HG03103 (cell line): ENCODE data around the gene CLDN6.
"Not testable (repeated sequence)": the region's sequence is repeated elsewhere in the genome, so short reads cannot be mapped to it uniquely, and the experiment has no call there.

Experiments used
- ATAC-seq: cut with Tn5 transposase; IDR thresholded peaks from one replicate; pipeline ENCODE4 v1.9.1; 2021; ENCODE audit warnings: low read depth; ENCODE audit not compliant: unreplicated experiment

The CLDN6 gene, protein sequence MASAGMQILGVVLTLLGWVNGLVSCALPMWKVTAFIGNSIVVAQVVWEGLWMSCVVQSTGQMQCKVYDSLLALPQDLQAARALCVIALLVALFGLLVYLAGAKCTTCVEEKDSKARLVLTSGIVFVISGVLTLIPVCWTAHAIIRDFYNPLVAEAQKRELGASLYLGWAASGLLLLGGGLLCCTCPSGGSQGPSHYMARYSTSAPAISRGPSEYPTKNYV

DNA sequence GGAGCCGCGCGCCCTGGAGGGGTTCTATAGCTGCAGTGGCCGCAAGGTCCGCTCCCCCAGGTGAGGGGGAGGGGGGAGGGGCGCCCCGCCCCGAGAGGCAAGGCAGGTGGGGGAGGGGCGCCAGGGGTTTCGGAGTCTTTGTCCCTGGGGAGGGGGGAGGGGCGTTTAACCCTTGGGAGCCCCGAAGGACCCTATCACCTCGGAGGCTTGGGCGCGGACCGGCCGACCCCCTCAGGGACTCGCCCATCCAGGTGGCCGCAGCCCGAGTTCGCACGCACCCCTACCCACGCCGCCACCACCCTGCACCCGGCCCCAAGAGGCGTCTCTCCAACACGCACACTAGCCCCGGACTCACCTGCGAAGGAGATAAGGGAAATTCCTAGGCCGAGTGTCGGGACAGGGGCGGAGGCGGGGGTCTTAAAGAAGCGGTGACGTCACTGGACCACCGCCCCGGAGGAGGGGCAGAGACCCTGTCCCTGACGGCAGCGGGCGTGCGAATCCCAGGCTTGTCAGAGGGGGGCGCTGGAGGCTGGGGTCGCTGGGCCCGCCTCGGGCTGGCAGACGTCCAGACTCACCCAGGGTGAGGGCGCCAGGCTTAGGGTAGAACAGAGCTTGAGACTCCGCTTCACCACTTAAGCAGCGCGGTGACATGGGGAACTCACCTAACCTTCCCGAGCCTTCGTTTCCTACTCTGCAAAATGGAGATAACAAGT lies at the start of gene CLDN6:
TSS of gene CLDN6 (minus strand) at position 390 of the 713 bp plus-strand sequence. CDS start 2,162 bp downstream, outside the sequence.
- ATAC-seq = no peak

DNA sequence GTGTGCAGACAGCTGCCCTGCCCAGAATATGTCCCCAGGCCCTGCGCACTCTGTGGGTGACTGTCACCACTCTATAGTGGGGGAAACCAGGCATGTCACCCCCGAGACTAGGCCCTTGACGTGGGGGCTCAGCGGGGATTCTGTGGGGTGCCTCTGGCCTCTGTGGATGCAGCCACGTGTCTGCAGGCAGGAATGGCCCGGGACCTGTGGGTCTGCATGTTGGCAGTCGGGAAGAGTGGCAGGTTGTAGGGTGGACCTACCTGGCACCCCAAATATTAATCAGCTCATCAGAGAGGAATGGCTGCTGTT lies 48.4 kb upstream of the CLDN6 start:
- ATAC-seq = no peak

- no peak for ATAC-seq
Measured at GRCh38 chr16:3065742-3066439, 47.9 kb upstream of the CLDN6 start.

DNA sequence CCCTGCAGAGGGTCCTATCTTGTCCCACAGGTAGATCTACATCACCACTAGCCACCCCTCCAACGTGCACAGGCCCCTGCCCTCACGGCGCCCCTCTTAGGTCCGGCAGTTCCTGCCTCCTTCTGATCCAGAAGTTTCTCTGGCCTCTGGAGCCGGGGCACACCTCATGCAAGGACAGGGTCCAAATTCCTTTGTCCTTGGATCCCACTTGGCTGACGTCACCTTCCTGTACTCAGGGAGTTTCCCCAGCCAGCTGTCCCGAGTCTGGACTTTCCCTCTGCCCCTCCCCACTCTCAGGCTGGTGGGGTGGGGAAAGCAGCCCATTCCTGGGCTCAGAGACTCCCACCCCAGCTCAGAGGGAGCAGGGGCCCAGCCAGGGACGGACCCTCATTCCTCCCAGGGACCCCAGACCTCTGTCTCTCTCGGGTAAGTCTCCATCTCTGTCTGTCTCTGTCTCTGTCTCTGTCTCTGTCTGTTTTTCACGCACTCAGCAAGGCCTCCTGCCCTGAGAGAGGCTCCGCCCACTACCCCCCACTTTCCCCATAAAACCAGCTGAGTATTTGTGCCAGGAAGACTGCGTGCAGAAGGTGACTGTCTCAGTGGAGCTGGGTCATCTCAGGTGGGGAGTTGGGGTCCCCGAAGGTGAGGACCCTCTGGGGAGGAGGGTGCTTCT lies 47.2 kb upstream of the CLDN6 start, which contains the start of gene IL32:
TSS of gene IL32 (plus strand) at position 572 of the 673 bp plus-strand sequence. CDS start 172 bp downstream, outside the sequence.
- no peak for ATAC-seq

DNA sequence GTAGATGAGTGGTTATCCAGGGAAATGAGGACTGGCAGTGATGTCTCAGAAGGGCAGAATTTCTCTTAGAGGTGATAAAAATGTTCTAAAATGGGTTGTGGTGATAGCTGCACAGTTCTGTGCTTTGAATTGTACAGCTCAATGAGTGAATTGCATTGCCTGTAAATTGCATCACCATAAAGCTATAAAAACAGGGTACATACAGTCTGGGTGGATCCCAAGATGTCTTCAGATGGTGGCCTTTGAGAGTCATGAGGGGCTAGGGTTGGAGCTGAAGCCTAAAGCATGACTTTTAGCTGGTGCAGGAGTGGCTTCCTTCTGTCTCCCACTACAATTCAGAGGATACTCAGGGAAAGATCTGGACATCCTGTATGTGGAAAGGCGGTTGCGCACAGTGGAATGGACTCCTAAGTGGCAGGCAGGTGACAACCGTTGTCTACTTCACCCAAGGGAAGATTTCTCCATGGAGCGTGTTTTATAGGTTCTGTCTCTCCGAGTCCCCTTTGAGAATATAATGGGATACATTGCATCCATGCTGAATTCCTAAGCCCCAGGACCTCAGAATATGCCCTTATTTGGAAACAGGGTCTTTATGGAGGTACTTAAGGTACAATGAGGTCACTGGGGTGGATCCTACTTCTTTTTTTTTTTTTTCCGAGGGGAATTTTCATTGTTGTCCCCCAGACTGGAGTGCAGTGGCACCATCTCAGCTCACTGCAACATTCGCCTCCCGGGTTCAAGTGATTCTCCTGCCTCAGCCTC lies 45.8 kb upstream of the CLDN6 start:
- ATAC-seq = no peak

DNA sequence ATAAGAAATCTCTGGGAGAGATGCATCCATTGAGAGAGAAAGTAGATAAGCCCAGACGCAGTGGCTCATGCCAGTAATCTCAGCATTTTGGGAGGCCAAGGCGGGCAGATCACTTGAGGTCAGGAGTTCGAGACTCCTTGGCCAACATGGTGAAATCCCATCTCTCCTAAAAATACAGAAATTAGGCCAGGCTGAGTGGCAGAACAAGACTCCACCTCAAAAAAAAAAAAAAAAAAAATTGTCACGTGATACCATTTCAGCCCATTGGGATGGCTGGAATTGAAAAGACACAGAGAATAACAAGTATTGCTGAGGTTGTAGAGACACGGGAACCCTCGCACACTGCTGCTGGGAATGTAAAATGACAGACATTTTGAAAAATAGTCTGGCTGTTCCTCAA lies 44.6 kb upstream of the CLDN6 start:
- ATAC-seq = no peak

DNA sequence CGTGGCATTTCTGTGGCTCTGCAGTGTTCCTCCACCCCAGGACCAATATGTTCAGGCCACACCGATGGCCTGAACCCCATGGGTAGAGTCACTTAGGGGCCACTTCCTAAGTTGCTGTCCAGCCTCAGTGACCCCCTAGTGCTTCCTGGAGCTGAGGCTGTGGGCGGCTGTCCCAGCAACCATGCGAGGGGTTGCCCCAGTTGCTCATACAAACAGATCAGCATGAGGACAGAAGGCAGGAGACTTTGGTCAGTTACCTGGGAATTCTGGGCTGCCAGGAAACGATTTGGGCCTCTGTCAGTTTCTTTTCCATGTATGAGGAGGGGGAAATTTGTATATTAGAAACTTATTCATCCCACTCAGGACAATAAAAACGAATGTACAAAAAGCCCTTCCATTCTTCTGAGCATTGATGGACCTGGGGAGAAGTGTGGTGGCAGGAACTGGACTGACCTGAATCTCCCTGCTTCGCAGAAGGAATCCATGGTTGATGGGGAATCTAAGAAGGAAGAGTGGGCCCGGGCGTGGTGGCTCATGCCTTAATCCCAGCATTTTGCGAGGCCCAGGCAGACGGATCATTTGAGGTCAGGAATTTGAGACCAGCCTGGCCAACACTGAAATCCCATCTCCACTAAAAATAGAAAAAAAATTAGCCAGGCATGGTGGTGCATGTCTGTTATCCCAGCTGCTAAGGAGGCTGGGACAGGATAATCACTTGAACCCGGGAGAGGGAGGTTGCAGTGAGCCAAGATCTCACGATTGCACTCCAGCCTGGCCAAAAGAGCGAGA lies 42.5 kb upstream of the CLDN6 start:
- no peak for ATAC-seq

GRCh38 chr16:3059723-3060242 lies 41.8 kb upstream of the CLDN6 start:
- ATAC-seq = no peak

- peak; percentile 72 for ATAC-seq
Measured at GRCh38 chr16:3059041-3059722, 41.2 kb upstream of the CLDN6 start.

GRCh38 chr16:3058139-3059030 lies 40.4 kb upstream of the CLDN6 start:
- ATAC-seq = no peak

GRCh38 chr16:3057181-3058138 lies 39.5 kb upstream of the CLDN6 start:
- ATAC-seq = no peak

DNA sequence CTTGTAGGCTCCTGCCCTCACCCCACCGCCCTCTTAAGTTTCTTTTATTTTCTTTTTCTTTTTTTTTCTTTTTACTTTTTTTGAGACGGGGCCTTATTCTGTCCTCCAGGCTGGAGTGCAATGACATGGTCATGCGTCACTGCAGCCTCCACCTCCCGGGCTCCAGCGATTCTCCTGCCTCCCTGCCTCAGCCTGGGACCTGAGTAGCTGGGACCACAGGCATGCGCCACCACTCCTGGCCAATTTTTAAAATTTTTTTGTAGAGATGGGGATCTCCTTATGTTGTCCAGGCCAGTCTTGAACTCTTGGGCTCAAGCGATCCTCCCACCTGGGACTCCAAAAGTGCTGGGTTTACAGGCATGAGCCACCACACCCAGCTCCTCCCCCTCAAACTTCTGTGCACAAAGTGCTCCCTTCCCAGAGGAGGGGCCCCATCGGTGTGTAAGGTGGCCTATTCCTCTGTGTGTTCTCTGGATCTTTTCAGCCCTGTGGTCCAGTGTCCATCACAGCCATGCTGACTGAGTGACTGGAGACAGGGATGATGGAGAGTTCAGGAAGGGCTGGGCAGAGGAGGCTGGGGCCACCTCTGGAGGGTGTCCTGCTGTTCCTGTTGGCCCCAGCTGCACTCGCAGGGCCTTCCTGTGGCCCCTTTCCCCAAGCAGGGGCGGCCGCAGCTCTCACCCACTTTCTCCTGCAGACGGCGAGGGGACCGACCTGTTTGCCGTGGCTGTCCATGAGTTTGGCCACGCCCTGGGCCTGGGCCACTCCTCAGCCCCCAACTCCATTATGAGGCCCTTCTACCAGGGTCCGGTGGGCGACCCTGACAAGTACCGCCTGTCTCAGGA lies 38.6 kb upstream of the CLDN6 start:
- ATAC-seq = no peak

DNA sequence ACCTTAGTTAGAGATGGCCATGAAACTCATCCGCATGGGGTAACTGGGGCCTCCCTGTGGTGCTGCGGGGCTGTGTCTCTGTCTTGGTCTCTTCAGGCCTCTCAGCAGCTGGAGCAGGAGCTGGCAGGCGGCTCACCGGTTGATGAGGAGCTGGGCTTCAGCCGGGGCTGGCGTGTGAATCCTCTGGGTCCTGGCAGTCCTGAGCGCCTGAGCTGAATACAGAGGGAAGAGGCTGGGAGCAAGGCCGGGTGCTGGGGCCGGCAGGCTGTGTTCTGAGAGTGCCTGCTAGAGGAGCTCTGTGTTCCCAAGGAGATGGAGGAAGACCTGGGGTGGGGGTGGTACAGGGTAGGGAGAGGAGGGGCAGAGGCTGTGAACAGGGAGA lies 37.7 kb upstream of the CLDN6 start:
- not testable (repeated sequence) for ATAC-seq

GRCh38 chr16:3054965-3055733 lies 37.2 kb upstream of the CLDN6 start:
- ATAC-seq = no peak

DNA sequence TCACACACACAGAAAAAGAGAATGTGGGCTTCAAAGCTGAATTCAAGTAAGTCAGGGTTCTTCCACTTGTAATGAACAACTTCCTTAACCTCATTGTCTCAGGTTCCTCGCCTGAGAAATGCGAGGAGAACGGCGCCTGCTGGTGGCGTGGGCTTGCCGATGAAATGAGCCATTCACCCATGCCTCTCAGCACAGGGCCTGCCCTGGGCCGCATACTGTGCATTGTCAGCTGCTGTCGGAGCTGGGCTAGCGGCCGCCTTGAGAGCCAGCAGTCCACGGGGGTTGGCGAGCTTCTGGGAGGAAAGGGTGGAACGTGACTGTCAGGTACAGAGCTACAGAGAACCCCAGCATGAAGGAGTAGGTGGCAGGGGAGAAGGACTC lies 35.3 kb upstream of the CLDN6 start:
- ATAC-seq = not testable (repeated sequence)
